GM19035 (cell line): ENCODE data around the gene GADL1.

Experiments
- ATAC-seq: cut with Tn5 transposase; IDR thresholded peaks from one replicate; pipeline ENCODE4 v1.9.1; 2021; ENCODE audit not compliant: unreplicated experiment

GADL1 gene

GRCh38 chr3:30696403-30696819 lies 198.1 kb downstream of the GADL1 start:
- ATAC-seq: no peak

GRCh38 chr3:30695302-30696061 lies 199.0 kb downstream of the GADL1 start:
- ATAC-seq: no peak

GRCh38 chr3:30694668-30695067 lies 199.8 kb downstream of the GADL1 start:
- ATAC-seq: no peak

GRCh38 chr3:30694148-30694547 lies 200.3 kb downstream of the GADL1 start:
- ATAC-seq: no peak

- ATAC-seq: peak; percentile 90
Measured at GRCh38 chr3:30693470-30694120, 200.9 kb downstream of the GADL1 start.

GRCh38 chr3:30692498-30693130 lies 201.8 kb downstream of the GADL1 start:
- ATAC-seq: no peak

GRCh38 chr3:30691944-30692343 lies 202.5 kb downstream of the GADL1 start:
- no peak for ATAC-seq

- no peak for ATAC-seq
Measured at GRCh38 chr3:30691249-30691880, 203.1 kb downstream of the GADL1 start.

- no peak for ATAC-seq
Measured at GRCh38 chr3:30690199-30690598, 204.3 kb downstream of the GADL1 start.

- ATAC-seq: no peak
Measured at GRCh38 chr3:30688776-30689641, 205.5 kb downstream of the GADL1 start.

- ATAC-seq: no peak
Measured at GRCh38 chr3:30687930-30688570, 206.4 kb downstream of the GADL1 start.

GRCh38 chr3:30686799-30687198 lies 207.7 kb downstream of the GADL1 start:
- ATAC-seq: no peak

- ATAC-seq: no peak
Measured at GRCh38 chr3:30686176-30686575, 208.3 kb downstream of the GADL1 start.

- ATAC-seq: no peak
Measured at GRCh38 chr3:30685267-30685667, 209.2 kb downstream of the GADL1 start.

- ATAC-seq: no peak
Measured at GRCh38 chr3:30684356-30684755, 210.1 kb downstream of the GADL1 start.

GRCh38 chr3:30683769-30684168 lies 210.7 kb downstream of the GADL1 start:
- ATAC-seq: no peak

GRCh38 chr3:30682434-30683155 lies 211.9 kb downstream of the GADL1 start:
- no peak for ATAC-seq

GRCh38 chr3:30681649-30682211 lies 212.7 kb downstream of the GADL1 start:
- ATAC-seq: no peak
